Motor neuron (in vitro differentiated cells): ENCODE results near the gene C9orf40. TPM values are rescaled to one million over a fixed set of nuclear protein-coding genes. Genes with fewer than 3 reads are reported as not detected.

ENCODE experiments used
- ATAC-seq, 8 experiments: fragments of 200-7000 bp; cut with Tn5 transposase; replicated peaks in 6 of 8; 2 replicates each; pipeline ENCODE4 v1.8.0; 2021; ENCODE audit warnings: mild to moderate bottlenecking in 8 of 8, moderate library complexity in 8 of 8
- H3K27ac ChIP-seq, 2 donors: fragments of 250-450 bp; sonication (Bioruptor Pico); 2 replicates each; pipeline ENCODE4 v1.9.0; 2021; ENCODE audit warnings: antibody characterized with exemption in 2 of 2, mild to moderate bottlenecking in 2 of 2, moderate library complexity in 1 of 2
- H3K4me1 ChIP-seq, 2 donors: fragments of 250-450 bp; sonication (Bioruptor Pico); replicated peaks in 1 of 2; 2 replicates each; pipeline ENCODE4 v1.6.1; 2021; ENCODE audit warnings: antibody characterized with exemption in 2 of 2, mild to moderate bottlenecking in 2 of 2, moderate library complexity in 1 of 2
- H3K4me3 ChIP-seq, 5 donors: fragments of 250-450 bp; sonication (Bioruptor Pico); 2 replicates each; pipeline ENCODE4 v1.9.0; 2021; ENCODE audit warnings: antibody characterized with exemption in 5 of 5, mild to moderate bottlenecking in 5 of 5, moderate library complexity in 4 of 5
- WGBS, 10 experiments: fragments of 450-650 bp; shearing (Covaris generic); methylation state at CpG; one replicate each; pipeline ENCODE4 v1.0.0; 2022; 5-methylcytosine and 5-hydroxymethylcytosine counted together
- in situ Hi-C, 9 experiments: fragments of 400-800 bp; cut with MboI; loops; one replicate each; pipeline ENCODE4 v1.15.0; 2021; ENCODE audit warnings: low sequenced_read_pairs in 9 of 9, low pct_unique_long_range_greater_than_20kb in 2 of 9; ENCODE audit not compliant: unreplicated experiment in 9 of 9
- total RNA-seq, 8 experiments: library from RNA; unstranded; fragments of 300-600 nt; gene quantifications; 2 replicates each; pipeline versions ENCODE4 v1.2.3 to v1.2.4, GENCODE V29; 2022

Gene C9orf40
- total RNA-seq, 8 experiments from 2014 or later = 4.0 to 13.1 (median 8.0) TPM

- H3K27ac ChIP-seq = no peak overlapping the region
- no peak overlapping the region for H3K4me3 ChIP-seq
- WGBS, 10 experiments = 0 to 100% (median 75%) methylated on average over 1 to 3 of the region's 3 CpGs; no CpG with 5 or more reads in 2 of the 10 experiments
- ATAC-seq = no peak
- no peaks in the 10 kb centered on the region for H3K4me1 ChIP-seq
- in situ Hi-C loops = loop anchor here in 1 of 9 experiments (25.0 kb wide), 1 partner anchor 134 kb away; no protein-coding TSS in a partner anchor
Measured at GRCh38 chr9:74920944-74921626, 31.6 kb downstream of the C9orf40 start.

- ATAC-seq = no peak
- WGBS, 10 experiments = 0 to 100% (median 80%) methylated on average over 1 of the region's 2 CpGs; no CpG with 5 or more reads in 7 of the 10 experiments
- no peak overlapping the region for H3K4me3 ChIP-seq
- no peaks in the 10 kb centered on the region for H3K4me1 ChIP-seq
- H3K27ac ChIP-seq = no peak overlapping the region
- in situ Hi-C loops = loop anchor here in 1 of 9 experiments (25.0 kb wide), 1 partner anchor 123 kb away; no protein-coding TSS in a partner anchor
Measured at GRCh38 chr9:74910036-74910435, 42.7 kb downstream of the C9orf40 start.

GRCh38 chr9:74908665-74909064 lies 44.0 kb downstream of the C9orf40 start:
- in situ Hi-C loops = loop anchor here in 1 of 9 experiments (25.0 kb wide), 1 partner anchor 121 kb away; no protein-coding TSS in a partner anchor
- no peak for ATAC-seq
- no peaks in the 10 kb centered on the region for H3K4me1 ChIP-seq
- H3K4me3 ChIP-seq = no peak overlapping the region
- no peak overlapping the region for H3K27ac ChIP-seq
- 0 to 100% (median 72%) methylated on average over 2 to 4 of the region's 4 CpGs; no CpG with 5 or more reads in 1 of the 10 experiments for WGBS, 10 experiments

GRCh38 chr9:74907085-74907484 lies 45.6 kb downstream of the C9orf40 start:
- no peaks in the 10 kb centered on the region for H3K4me1 ChIP-seq
- WGBS, 10 experiments = 19 to 100% (median 81%) methylated on average over 1 to 3 of the region's 3 CpGs; no CpG with 5 or more reads in 2 of the 10 experiments
- no peak overlapping the region for H3K27ac ChIP-seq
- in situ Hi-C loops = loop anchor here in 1 of 9 experiments (25.0 kb wide), 1 partner anchor 120 kb away; no protein-coding TSS in a partner anchor
- ATAC-seq = peak in 1 of 8 experiments; percentile 77
- H3K4me3 ChIP-seq = no peak overlapping the region

- ATAC-seq = no peak
- H3K4me3 ChIP-seq = no peak overlapping the region
- no peak overlapping the region for H3K27ac ChIP-seq
- no peaks in the 10 kb centered on the region for H3K4me1 ChIP-seq
- in situ Hi-C loops = loop anchor here in 1 of 9 experiments (25.0 kb wide), 1 partner anchor 114 kb away; no protein-coding TSS in a partner anchor
Measured at GRCh38 chr9:74901001-74901400, 51.7 kb downstream of the C9orf40 start.

Other genes with a start within 250 kb of the C9orf40 start
- 1 to 10 TPM in 2 of 8 experiments, under 1 TPM in 6; 0.05 to 1.7 (median 0.43) TPM for gene TRPM6, start 65.0 kb downstream of the C9orf40 start, total RNA-seq
- 10 to 100 TPM in 4 of 8 experiments, 1 to 10 TPM in 4; 7.8 to 24.2 (median 12.0) TPM for gene CARNMT1, start 75.4 kb upstream of the C9orf40 start, total RNA-seq
- 10 to 100 TPM in 3 of 8 experiments, 1 to 10 TPM in 5; 4.0 to 15.3 (median 9.2) TPM for gene NMRK1, start 135.2 kb upstream of the C9orf40 start, total RNA-seq
- 10 to 100 TPM in 2 of 8 experiments, 1 to 10 TPM in 6; 4.2 to 22.3 (median 7.3) TPM for gene OSTF1, start 135.6 kb upstream of the C9orf40 start, total RNA-seq